Esophagus squamous epithelium (tissue), 5 donors: Measurements from ENCODE around the gene ARL6IP1. TPM values are rescaled to one million over a fixed set of nuclear protein-coding genes. Genes with fewer than 3 reads are reported as not detected.
A peak's percentile ranks its signal among the peaks of the same experiment; 100 is the strongest.

Experiments
- DNase-seq: peaks from one replicate; lab custom pipeline; 2025; lab: John Stamatoyannopoulos, UW
- H3K27ac ChIP-seq, 4 donors: fragments of 200-600 bp; sonication (generic); one replicate each; pipeline ENCODE4 v1.5.1; 2016 to 2019; ENCODE audit warnings: mild to moderate bottlenecking in 1 of 4
- H3K27me3 ChIP-seq, 4 donors: fragments of 200-600 bp; sonication (generic); 1 replicate in 3 of 4; 2 replicates in 1 of 4; pipeline versions ENCODE4 v1.5.1 to v1.6.0; 2017 to 2021; ENCODE audit warnings: antibody characterized with exemption in 1 of 4
- H3K36me3 ChIP-seq, 3 donors: fragments of 200-600 bp; sonication (generic); one replicate each; pipeline ENCODE4 v1.5.1; 2016 to 2019
- H3K4me1 ChIP-seq, 3 donors: fragments of 200-600 bp; sonication (generic); one replicate each; pipeline ENCODE4 v1.5.1; 2017 to 2019
- H3K4me3 ChIP-seq, 4 donors: fragments of 200-600 bp; sonication (generic); 1 replicate in 3 of 4; 2 replicates in 1 of 4; pipeline ENCODE4 v1.5.1; 2016 to 2019; ENCODE audit warnings: mild to moderate bottlenecking in 2 of 4, moderate library complexity in 1 of 4
- H3K9me3 ChIP-seq, 3 donors: fragments of 200-600 bp; sonication (generic); one replicate each; pipeline ENCODE4 v1.5.1; 2016 to 2019
- CTCF ChIP-seq, 6 experiments: fragments of 450-650 bp in 4 of 6; fragments of 200-600 bp in 2 of 6; sonication (generic) in 2 of 6; IDR thresholded peaks; one replicate each; pipeline ENCODE4 v1.5.1; 2016 to 2019; ENCODE audit warnings: antibody characterized with exemption in 6 of 6, mild to moderate bottlenecking in 4 of 6, moderate library complexity in 4 of 6
- POLR2A ChIP-seq, 4 donors: fragments of 450-650 bp; IDR thresholded peaks; one replicate each; pipeline ENCODE4 v1.6.1; 2017; ENCODE audit warnings: antibody characterized with exemption in 4 of 4, mild to moderate bottlenecking in 4 of 4, moderate library complexity in 3 of 4
- WGBS, 2 donors: methylation state at CpG; one replicate each; pipeline ENCODE4 v1.1.5; 2018; 5-methylcytosine and 5-hydroxymethylcytosine counted together
- intact Hi-C: fragments of 100-400 bp; cut with DNase I; formaldehyde crosslinking; loops from one replicate; pipeline ENCODE4 v1.15.0; 2022
- total RNA-seq, 4 donors: library from RNA; depleted of rRNA; stranded (reverse); fragments of >200 nt; gene quantifications; one replicate each; pipeline ENCODE4 v1.1.0, GENCODE V29; 2016
- donor health status: DM: yes; HTN: yes; CAD: no.

Gene ARL6IP1
- total RNA-seq, 4 donors from 2014 or later, result 76.5 to 171 (median 135) TPM

- Histone ChIP-seq H3K4me3 (no peak overlapping the region), H3K9me3 (no peaks in the 10 kb centered on the region), H3K27me3 (no peaks in the 10 kb centered on the region), H3K4me1 (peaks cover 0 to 9% (median 4%) of the 10 kb centered on the region in 3 donors), H3K27ac (peak overlapping the region in 1 of 4 donors; percentile 32), H3K36me3 (peaks cover 28 to 98% (median 62%) of the 10 kb centered on the region in 3 donors)
- no peak for DNase-seq
- 50 to 70% methylated on average over 6 of the region's 6 CpGs for WGBS, 2 donors
- intact Hi-C loops, result loop anchor here (10.0 kb wide), 1 partner anchor 125 kb away; no protein-coding TSS in a partner anchor
- TF ChIP-seq POLR2A (IDR thresholded peaks at IDR 0.05) (no peak), CTCF (IDR thresholded peaks at IDR 0.05) (no peak)
Observed at GRCh38 chr16:18839555-18839954, 38.2 kb upstream of the ARL6IP1 start.

- Histone ChIP-seq H3K4me1 (peaks cover 0 to 4% (median 3%) of the 10 kb centered on the region in 3 donors), H3K4me3 (no peak overlapping the region), H3K27ac (no peak overlapping the region), H3K9me3 (no peaks in the 10 kb centered on the region), H3K27me3 (no peaks in the 10 kb centered on the region), H3K36me3 (peaks cover 35 to 98% (median 67%) of the 10 kb centered on the region in 3 donors)
- intact Hi-C loops, result loop anchor here (10.0 kb wide), 1 partner anchor 128 kb away; no protein-coding TSS in a partner anchor
- TF ChIP-seq POLR2A (IDR thresholded peaks at IDR 0.05) (no peak), CTCF (IDR thresholded peaks at IDR 0.05) (no peak)
- DNase-seq, result no peak
Observed at GRCh38 chr16:18836702-18837101, 35.4 kb upstream of the ARL6IP1 start.

- Histone ChIP-seq H3K4me3 (no peak overlapping the region), H3K9me3 (no peaks in the 10 kb centered on the region), H3K4me1 (peaks cover 0 to 4% (median 0%) of the 10 kb centered on the region in 3 donors), H3K36me3 (peaks cover 35 to 100% (median 73%) of the 10 kb centered on the region in 3 donors), H3K27ac (no peak overlapping the region), H3K27me3 (no peaks in the 10 kb centered on the region)
- WGBS, 2 donors, result 72 to 73% methylated on average over 4 of the region's 4 CpGs
- DNase-seq, result no peak
- intact Hi-C loops, result loop anchor here (10.0 kb wide), 1 partner anchor 130 kb away; no protein-coding TSS in a partner anchor
- TF ChIP-seq POLR2A (IDR thresholded peaks at IDR 0.05), result no peak
- no peak for TF ChIP-seq CTCF (IDR thresholded peaks at IDR 0.05)
Observed at GRCh38 chr16:18834864-18835263, 33.5 kb upstream of the ARL6IP1 start.

- Histone ChIP-seq H3K36me3 (peaks cover 37 to 100% (median 81%) of the 10 kb centered on the region in 3 donors), H3K4me3 (no peak overlapping the region), H3K9me3 (no peaks in the 10 kb centered on the region), H3K4me1 (no peaks in the 10 kb centered on the region), H3K27me3 (no peaks in the 10 kb centered on the region), H3K27ac (no peak overlapping the region)
- DNase-seq, result no peak
- TF ChIP-seq CTCF (IDR thresholded peaks at IDR 0.05) (no peak), POLR2A (IDR thresholded peaks at IDR 0.05) (no peak)
- WGBS, 2 donors, result 91 to 94% methylated on average over 8 to 9 of the region's 9 CpGs
- intact Hi-C loops, result loop anchor here (10.0 kb wide), 1 partner anchor 131 kb away; no protein-coding TSS in a partner anchor
Observed at GRCh38 chr16:18833707-18834505, 32.6 kb upstream of the ARL6IP1 start.

GRCh38 chr16:18832613-18833012 lies 31.3 kb upstream of the ARL6IP1 start:
- H3K9me3 ChIP-seq, result no peaks in the 10 kb centered on the region
- H3K27ac ChIP-seq, result no peak overlapping the region
- H3K36me3 ChIP-seq, result peaks cover 33 to 100% (median 75%) of the 10 kb centered on the region in 3 donors
- TF ChIP-seq CTCF (IDR thresholded peaks at IDR 0.05) (no peak), POLR2A (IDR thresholded peaks at IDR 0.05) (no peak)
- DNase-seq, result no peak
- H3K4me1 ChIP-seq, result no peaks in the 10 kb centered on the region
- WGBS, 2 donors, result 87 to 88% methylated on average over 8 of the region's 8 CpGs
- H3K4me3 ChIP-seq, result no peak overlapping the region
- H3K27me3 ChIP-seq, result no peaks in the 10 kb centered on the region
- intact Hi-C loops, result loop anchor here (10.0 kb wide), 1 partner anchor 132 kb away; no protein-coding TSS in a partner anchor
